ENCODE measurements around the gene DPP6. TPM values are rescaled to one million over a fixed set of nuclear protein-coding genes. Genes with fewer than 3 reads are reported as not detected.

Gene DPP6
- total and polyA plus RNA-seq, 9 of the 15 experiments (the other 6 are each of a cell fraction or from before 2014, with no cell fraction given): not detected

DNA sequence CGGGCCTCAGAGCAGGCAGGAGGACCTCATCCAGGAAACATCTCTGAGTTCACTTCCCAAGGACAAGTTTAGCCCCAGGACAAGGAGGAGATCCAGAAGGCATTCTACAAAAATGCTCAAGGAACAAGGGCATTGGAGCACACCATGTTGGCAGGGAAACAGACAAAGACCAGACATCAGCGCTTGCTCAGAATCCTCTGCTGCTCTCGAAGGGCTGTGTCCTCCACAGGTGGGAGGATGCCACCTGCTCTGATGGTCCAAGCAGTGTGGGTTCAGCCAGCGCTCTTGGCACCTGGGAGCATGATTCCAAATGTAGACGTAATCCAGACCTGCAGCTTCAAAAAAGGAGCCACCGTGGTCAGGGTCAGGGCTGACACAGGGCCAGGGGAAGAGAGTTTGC lies 160.7 kb downstream of the DPP6 start (continued):
- TF ChIP-seq, protein P1, sequence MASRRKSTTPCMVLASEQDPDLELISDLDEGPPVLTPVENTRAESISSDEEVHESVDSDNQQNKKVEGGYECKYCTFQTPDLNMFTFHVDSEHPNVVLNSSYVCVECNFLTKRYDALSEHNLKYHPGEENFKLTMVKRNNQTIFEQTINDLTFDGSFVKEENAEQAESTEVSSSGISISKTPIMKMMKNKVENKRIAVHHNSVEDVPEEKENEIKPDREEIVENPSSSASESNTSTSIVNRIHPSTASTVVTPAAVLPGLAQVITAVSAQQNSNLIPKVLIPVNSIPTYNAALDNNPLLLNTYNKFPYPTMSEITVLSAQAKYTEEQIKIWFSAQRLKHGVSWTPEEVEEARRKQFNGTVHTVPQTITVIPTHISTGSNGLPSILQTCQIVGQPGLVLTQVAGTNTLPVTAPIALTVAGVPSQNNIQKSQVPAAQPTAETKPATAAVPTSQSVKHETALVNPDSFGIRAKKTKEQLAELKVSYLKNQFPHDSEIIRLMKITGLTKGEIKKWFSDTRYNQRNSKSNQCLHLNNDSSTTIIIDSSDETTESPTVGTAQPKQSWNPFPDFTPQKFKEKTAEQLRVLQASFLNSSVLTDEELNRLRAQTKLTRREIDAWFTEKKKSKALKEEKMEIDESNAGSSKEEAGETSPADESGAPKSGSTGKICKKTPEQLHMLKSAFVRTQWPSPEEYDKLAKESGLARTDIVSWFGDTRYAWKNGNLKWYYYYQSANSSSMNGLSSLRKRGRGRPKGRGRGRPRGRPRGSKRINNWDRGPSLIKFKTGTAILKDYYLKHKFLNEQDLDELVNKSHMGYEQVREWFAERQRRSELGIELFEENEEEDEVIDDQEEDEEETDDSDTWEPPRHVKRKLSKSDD (conservative IDR thresholded peaks at IDR 0.05; ENCODE audit: low read length): no peak
- TF ChIP-seq ZNF561 (CRISPR knock-in tag; conservative IDR thresholded peaks at IDR 0.05): no peak

DNA sequence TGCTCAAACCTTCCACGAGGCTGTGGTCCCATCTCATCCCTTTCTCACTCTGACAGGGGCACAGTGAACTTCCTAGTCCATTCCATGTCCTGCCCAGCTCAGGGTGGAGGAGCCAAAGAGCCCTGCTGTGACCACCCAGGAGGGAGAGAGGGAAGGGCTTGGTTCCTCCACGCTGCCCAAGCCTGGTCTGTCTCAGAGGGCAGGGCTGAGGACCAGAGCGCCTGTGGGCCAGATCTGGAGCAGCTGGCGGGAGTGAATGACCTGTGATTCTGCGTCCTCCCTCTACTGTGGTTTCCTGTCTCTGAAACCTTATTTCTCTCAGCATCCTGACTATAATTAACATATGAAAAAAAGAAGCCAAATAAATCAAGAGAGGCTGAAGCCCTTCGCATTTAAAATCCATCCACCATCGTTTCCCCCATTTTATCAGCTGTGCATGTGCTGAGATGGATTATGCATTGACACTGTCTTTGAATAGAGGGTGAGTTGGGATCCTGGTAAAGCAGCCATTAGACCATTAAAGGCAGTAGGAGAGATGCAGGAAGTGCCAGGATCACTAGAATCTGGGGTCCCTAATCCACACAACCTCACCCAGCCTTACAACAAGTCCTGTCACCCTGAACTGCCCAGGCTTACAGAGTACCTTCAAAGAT lies 165.6 kb downstream of the DPP6 start:
- Histone ChIP-seq H3K9me3 (replicated peaks; ENCODE audit: control insufficient read depth, insufficient read depth, low read depth, low read length) (no peaks in the 10 kb centered on the region), H3K27me3 (ENCODE audit: control insufficient read depth in 2 of 2, insufficient read depth in 2 of 2, low read length in 2 of 2) (no peaks in the 10 kb centered on the region), H3K4me2 (ENCODE audit: insufficient read depth, low read length) (no peak overlapping the region), H3K9me1 (ENCODE audit: control insufficient read depth, insufficient read depth, low read length) (no peaks in the 10 kb centered on the region), H3K4me3 (no peak overlapping the region), H2AFZ (ENCODE audit: low read depth, low read length) (no peak overlapping the region), H3K4me1 (replicated peaks in 1 of 2; ENCODE audit: control insufficient read depth in 2 of 2, insufficient read depth in 2 of 2, low read length in 2 of 2) (no peaks in the 10 kb centered on the region), H3K27ac (ENCODE audit: extremely low read depth, low read depth, low read length) (no peak overlapping the region), H3K79me2 (ENCODE audit: control insufficient read depth, insufficient read depth, low read length) (no peaks in the 10 kb centered on the region), H4K20me1 (replicated peaks; ENCODE audit: control insufficient read depth, insufficient read depth, low read length) (no peaks in the 10 kb centered on the region), H3K9ac (ENCODE audit: insufficient read depth in 1 of 2, low read depth in 2 of 2, low read length in 2 of 2) (no peak overlapping the region), H3K36me3 (ENCODE audit: control insufficient read depth, insufficient read depth, low read length) (no peaks in the 10 kb centered on the region)
- intact Hi-C loops (cut with micrococcal nuclease) (no loop called here), in situ Hi-C loops (cut with MboI) (no loop called here)
- FAIRE-seq (no peak), ATAC-seq (no peak), DNase-seq (ENCODE audit: extremely low read depth in 1 of 4, low spot score in 3 of 4) (no peak)
- ChIA-PET POLR2A (no interaction called here), CTCF (ENCODE audit: low intra/inter-chr PET ratio) (no interaction called here)
- WGBS (ENCODE audit: insufficient coverage, low coverage, missing lambda C conversion rate): 0% methylated on average over 7 of the region's 7 CpGs
- no TSS peak for BruUV-seq (replicated peaks)
- TF ChIP-seq WHSC1 (IDR thresholded peaks at IDR 0.05; ENCODE audit: low read length) (no peak), NBN (IDR thresholded peaks at IDR 0.05; ENCODE audit: low read depth) (no peak), TARDBP (IDR thresholded peaks at IDR 0.05) (no peak), NCOR1 (IDR thresholded peaks at IDR 0.05) (no peak), ZBTB1 (CRISPR knock-in tag; IDR thresholded peaks at IDR 0.05; ENCODE audit: borderline replicate concordance, low read depth) (no peak), ZC3H8 (IDR thresholded peaks at IDR 0.05) (no peak), HDAC2 (IDR thresholded peaks at IDR 0.05) (no peak)
- TF ChIP-seq, protein P2, sequence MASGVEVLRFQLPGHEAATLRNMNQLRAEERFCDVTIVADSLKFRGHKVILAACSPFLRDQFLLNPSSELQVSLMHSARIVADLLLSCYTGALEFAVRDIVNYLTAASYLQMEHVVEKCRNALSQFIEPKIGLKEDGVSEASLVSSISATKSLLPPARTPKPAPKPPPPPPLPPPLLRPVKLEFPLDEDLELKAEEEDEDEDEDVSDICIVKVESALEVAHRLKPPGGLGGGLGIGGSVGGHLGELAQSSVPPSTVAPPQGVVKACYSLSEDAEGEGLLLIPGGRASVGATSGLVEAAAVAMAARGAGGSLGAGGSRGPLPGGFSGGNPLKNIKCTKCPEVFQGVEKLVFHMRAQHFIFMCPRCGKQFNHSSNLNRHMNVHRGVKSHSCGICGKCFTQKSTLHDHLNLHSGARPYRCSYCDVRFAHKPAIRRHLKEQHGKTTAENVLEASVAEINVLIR (CRISPR knock-in tag; IDR thresholded peaks at IDR 0.05): no peak
